Hepatocyte (in vitro differentiated cells): ENCODE results near the gene IFT88.

Experiments
- EZH2 ChIP-seq: fragments of 200-600 bp; sonication (generic); IDR thresholded peaks from 2 replicates; pipeline ENCODE4 v1.6.1; 2016; ENCODE audit warnings: antibody characterized with exemption, mild to moderate bottlenecking, borderline replicate concordance
- EZH2phosphoT487 ChIP-seq: fragments of 200-600 bp; sonication (generic); IDR thresholded peaks from one replicate; pipeline ENCODE4 v1.6.1; 2018; ENCODE audit warnings: antibody characterized with exemption, mild to moderate bottlenecking, low read depth, moderate library complexity; ENCODE audit not compliant: unreplicated experiment, severe bottlenecking
- TF ChIP-seq, protein P1 (sequence below): fragments of 200-600 bp; sonication (generic); IDR thresholded peaks from 2 replicates; pipeline ENCODE4 v1.5.1; 2016; ENCODE audit warnings: antibody characterized with exemption, mild to moderate bottlenecking; ENCODE audit not compliant: poor library complexity

DNA sequence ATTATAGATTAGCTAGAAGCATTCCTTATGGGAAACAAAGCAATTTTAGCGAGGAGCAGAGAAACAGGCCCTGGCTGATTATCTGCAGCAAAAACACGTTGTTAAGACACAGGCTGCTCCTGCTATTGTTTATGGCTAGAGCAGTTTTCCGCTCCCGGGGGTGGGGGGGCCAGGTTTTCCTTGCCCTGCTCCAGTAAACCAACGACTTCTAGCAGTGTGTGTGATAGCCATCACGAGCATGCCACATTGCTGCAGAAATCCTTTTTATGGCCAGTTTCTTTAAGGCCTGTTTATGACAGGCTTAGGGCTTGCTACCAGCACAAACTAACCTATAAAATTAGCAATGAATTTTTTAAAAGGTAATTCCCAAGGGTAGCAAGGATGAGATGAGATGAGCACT, 118.1 kb downstream of the IFT88 start:
- TF ChIP-seq, protein P1, sequence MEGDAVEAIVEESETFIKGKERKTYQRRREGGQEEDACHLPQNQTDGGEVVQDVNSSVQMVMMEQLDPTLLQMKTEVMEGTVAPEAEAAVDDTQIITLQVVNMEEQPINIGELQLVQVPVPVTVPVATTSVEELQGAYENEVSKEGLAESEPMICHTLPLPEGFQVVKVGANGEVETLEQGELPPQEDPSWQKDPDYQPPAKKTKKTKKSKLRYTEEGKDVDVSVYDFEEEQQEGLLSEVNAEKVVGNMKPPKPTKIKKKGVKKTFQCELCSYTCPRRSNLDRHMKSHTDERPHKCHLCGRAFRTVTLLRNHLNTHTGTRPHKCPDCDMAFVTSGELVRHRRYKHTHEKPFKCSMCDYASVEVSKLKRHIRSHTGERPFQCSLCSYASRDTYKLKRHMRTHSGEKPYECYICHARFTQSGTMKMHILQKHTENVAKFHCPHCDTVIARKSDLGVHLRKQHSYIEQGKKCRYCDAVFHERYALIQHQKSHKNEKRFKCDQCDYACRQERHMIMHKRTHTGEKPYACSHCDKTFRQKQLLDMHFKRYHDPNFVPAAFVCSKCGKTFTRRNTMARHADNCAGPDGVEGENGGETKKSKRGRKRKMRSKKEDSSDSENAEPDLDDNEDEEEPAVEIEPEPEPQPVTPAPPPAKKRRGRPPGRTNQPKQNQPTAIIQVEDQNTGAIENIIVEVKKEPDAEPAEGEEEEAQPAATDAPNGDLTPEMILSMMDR: no peak
- TF ChIP-seq EZH2 (no peak), EZH2phosphoT487 (no peak)
